LoVo (cell line): ENCODE data around the gene RBMS3.
A peak's percentile ranks its signal among the peaks of the same experiment; 100 is the strongest.
"Not testable (repeated sequence)": the region's sequence is repeated elsewhere in the genome, so short reads cannot be mapped to it uniquely, and the experiment has no call there.

Experiments used
- DNase-seq: peaks from one replicate; pipeline ENCODE4 v3.0.0-alpha.2; 2016; ENCODE audit warnings: low spot score

Gene RBMS3

GRCh38 chr3:30020380-30020779 lies 739.5 kb downstream of the RBMS3 start:
- DNase-seq: no peak

DNA sequence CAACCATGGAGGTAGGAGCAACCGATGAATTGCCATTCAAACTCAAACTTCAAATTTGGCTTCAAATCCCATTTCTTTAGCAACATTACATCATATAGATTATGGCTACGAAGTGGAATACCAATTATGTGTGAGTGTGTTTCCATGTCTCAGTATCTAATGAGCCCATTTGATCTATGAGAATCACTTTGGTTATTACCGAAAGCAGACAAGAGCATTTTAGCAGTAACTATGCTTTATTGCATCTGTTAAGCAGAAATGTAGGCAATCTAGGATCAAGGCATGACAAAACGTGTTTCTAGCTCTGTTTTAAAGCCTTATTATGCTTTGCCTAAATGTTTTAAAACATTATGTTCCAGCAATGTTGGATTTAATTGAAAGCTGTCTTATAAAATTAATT lies 743.6 kb downstream of the RBMS3 start:
- no peak for DNase-seq

DNA sequence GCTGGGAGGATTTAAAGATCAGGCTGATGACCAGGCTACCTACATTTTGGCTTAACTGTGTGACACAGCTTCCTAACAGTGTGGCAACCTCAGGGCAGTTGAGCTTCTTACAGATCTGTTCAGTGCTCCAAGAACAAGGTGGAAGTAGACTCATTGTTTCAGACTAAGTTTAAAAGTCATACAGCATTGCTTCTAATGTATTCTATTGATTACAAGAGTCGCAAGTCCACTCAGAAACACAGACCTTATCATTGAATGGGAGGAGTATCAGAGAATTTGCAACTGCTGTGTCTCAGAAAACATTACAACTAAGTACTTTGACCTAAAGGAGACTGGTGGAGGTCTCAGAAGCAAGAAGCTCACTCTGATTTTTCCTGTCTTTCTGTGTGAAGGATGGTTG lies 746.0 kb downstream of the RBMS3 start:
- no peak for DNase-seq

- no peak for DNase-seq
These were observed 753.5 kb downstream of the RBMS3 start for GRCh38 chr3:30034246-30034991.

GRCh38 chr3:30035935-30036567 lies 755.2 kb downstream of the RBMS3 start:
- no peak for DNase-seq

DNA sequence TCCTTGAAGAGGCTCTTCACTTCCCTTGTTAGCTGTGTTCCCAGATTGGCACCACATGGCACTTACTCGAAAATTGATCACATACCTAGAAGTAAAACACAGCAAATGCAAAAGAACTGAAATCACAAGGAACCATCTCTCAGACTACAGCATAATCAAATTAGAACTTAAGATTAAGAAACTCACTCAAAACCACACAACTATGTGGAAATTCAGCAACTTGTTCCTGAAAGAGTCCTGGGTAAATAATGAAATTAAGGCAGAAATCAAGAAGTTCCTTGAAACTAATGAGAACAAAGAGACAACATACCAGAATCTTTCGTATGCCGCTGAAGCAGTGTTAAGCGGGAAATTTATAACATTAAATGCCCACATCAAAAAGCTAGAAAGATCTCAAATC lies 759.3 kb downstream of the RBMS3 start:
- no peak for DNase-seq

GRCh38 chr3:30041481-30041880 lies 760.6 kb downstream of the RBMS3 start:
- DNase-seq: not testable (repeated sequence)

DNA sequence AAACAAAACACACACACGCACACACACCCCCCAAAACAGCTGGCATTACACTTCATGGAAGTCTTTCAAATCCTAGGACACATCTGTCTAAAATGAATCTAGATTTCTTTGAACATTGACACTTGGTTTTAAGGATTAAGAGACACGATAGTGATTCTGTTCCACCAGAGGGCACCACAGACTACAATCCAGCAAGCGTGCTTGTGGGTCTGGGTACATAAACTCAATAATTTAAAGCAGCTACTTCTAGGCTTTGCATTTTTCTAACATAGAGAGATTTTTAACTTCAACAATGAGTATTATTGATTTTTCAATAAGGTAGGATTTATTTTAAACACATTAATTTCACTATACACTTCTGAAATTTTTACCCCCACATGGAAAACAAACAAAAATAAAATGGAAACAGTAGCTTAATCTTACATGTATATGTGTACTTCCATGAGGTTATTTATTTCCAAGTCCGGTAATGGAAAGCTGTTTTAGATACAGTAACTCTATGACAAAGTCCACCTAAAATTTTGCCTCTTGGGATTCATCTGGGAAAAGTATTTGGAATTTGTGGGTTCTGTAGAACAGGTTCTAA lies 761.5 kb downstream of the RBMS3 start:
- peak; percentile 74 for DNase-seq

- no peak for DNase-seq
These were observed 762.2 kb downstream of the RBMS3 start for GRCh38 chr3:30042916-30043555.

GRCh38 chr3:30044515-30044914 lies 763.6 kb downstream of the RBMS3 start:
- no peak for DNase-seq

GRCh38 chr3:30048431-30048830 lies 767.6 kb downstream of the RBMS3 start:
- no peak for DNase-seq

- not testable (repeated sequence) for DNase-seq
These were observed 769.2 kb downstream of the RBMS3 start for GRCh38 chr3:30050116-30050515.

- DNase-seq: no peak
These were observed 778.4 kb downstream of the RBMS3 start for GRCh38 chr3:30059240-30059639.
